Activated CD8-positive, alpha-beta memory T cell treated with anti-CD3 and anti-CD28 coated beads for 4 hours (primary cell): ENCODE results near the gene ZNF41.
"Not testable (repeated sequence)": the region's sequence is repeated elsewhere in the genome, so short reads cannot be mapped to it uniquely, and the experiment has no call there.

Experiments
- DNase-seq, 2 donors: peaks; one replicate each; pipeline ENCODE4 v3.0.0-alpha.2; 2020; ENCODE audit warnings: low read depth in 2 of 2

ZNF41 gene

GRCh38 chrX:47482512-47483305 is at the start of gene ZNF41:
ZNF41 (minus strand) TSS chrX:47483222; CDS start chrX:47467481, 15,741 bp downstream.
- DNase-seq, result peak; percentile 37 to 64

GRCh38 chrX:47530049-47530448 is 47.0 kb upstream of the ZNF41 start:
- DNase-seq, result no peak

- DNase-seq, result no peak
These were observed 46.5 kb upstream of the ZNF41 start for GRCh38 chrX:47529548-47529947.

GRCh38 chrX:47523713-47524166 is 40.7 kb upstream of the ZNF41 start:
- DNase-seq, result no peak

- peak; percentile 49 to 56 for DNase-seq
These were observed 40.3 kb upstream of the ZNF41 start for GRCh38 chrX:47523297-47523696.

- DNase-seq, result no peak
These were observed 35.1 kb upstream of the ZNF41 start for GRCh38 chrX:47518144-47518543.

GRCh38 chrX:47515941-47516665 is 33.1 kb upstream of the ZNF41 start:
- DNase-seq, result no peak

GRCh38 chrX:47514533-47515235 is 31.7 kb upstream of the ZNF41 start:
- no peak for DNase-seq

GRCh38 chrX:47513034-47513965 is 30.3 kb upstream of the ZNF41 start:
- not testable (repeated sequence) for DNase-seq

GRCh38 chrX:47512383-47512782 is 29.4 kb upstream of the ZNF41 start:
- DNase-seq, result not testable (repeated sequence)

GRCh38 chrX:47507153-47507867 is 24.3 kb upstream of the ZNF41 start:
- no peak for DNase-seq

- DNase-seq, result no peak
These were observed 20.1 kb upstream of the ZNF41 start for GRCh38 chrX:47503151-47503550.

GRCh38 chrX:47502316-47503125 is 19.5 kb upstream of the ZNF41 start:
- no peak for DNase-seq

GRCh38 chrX:47501226-47502074 is 18.4 kb upstream of the ZNF41 start:
- DNase-seq, result no peak

- no peak for DNase-seq
These were observed 17.5 kb upstream of the ZNF41 start for GRCh38 chrX:47500554-47500953.

GRCh38 chrX:47499293-47499692 is 16.3 kb upstream of the ZNF41 start:
- no peak for DNase-seq

GRCh38 chrX:47498411-47498810 is 15.4 kb upstream of the ZNF41 start:
- no peak for DNase-seq

- DNase-seq, result no peak
These were observed 14.4 kb upstream of the ZNF41 start for GRCh38 chrX:47497271-47497888.
